Measurements from ENCODE around the gene DNER. TPM values are rescaled to one million over a fixed set of nuclear protein-coding genes. Genes with fewer than 3 reads are reported as not detected.

Gene DNER
- total RNA-seq, 1 experiment from 2014 or later: 3.7 TPM

GRCh38 chr2:229620289-229620688 is 94.1 kb downstream of the DNER start:
- CTCF ChIA-PET: no interaction called here
- no peak for TF ChIP-seq PRDM15 (CRISPR knock-in tag; IDR thresholded peaks at IDR 0.05)
- no peak for TF ChIP-seq SOX15 (CRISPR knock-in tag; IDR thresholded peaks at IDR 0.05)
- TF ChIP-seq ELF4 (CRISPR knock-in tag; IDR thresholded peaks at IDR 0.05; ENCODE audit: low read depth): no peak
- no peak for TF ChIP-seq TEAD4 (CRISPR knock-in tag; IDR thresholded peaks at IDR 0.05)
- no peak for TF ChIP-seq TCF7 (CRISPR knock-in tag; IDR thresholded peaks at IDR 0.05; ENCODE audit: low read depth)
- no peak for TF ChIP-seq IRF2 (CRISPR knock-in tag; IDR thresholded peaks at IDR 0.05; ENCODE audit: borderline replicate concordance, low read depth)
- no peak for TF ChIP-seq KAT7 (CRISPR knock-in tag; IDR thresholded peaks at IDR 0.05; ENCODE audit: borderline replicate concordance)
- no peak for TF ChIP-seq NFYB (CRISPR knock-in tag; conservative IDR thresholded peaks at IDR 0.05; ENCODE audit: low read depth)
- no peak for TF ChIP-seq RELA (CRISPR knock-in tag; IDR thresholded peaks at IDR 0.05; ENCODE audit: borderline replicate concordance)
- no peak for TF ChIP-seq ATF2 (CRISPR knock-in tag; IDR thresholded peaks at IDR 0.05; ENCODE audit: borderline replicate concordance, low read depth)
- no peak for TF ChIP-seq JAZF1 (CRISPR knock-in tag; IDR thresholded peaks at IDR 0.05)
- TF ChIP-seq E2F5 (CRISPR knock-in tag; IDR thresholded peaks at IDR 0.05): no peak
- no peak for TF ChIP-seq MXD4 (CRISPR knock-in tag; IDR thresholded peaks at IDR 0.05; ENCODE audit: borderline replicate concordance)
- TF ChIP-seq NR2C2 (CRISPR knock-in tag; IDR thresholded peaks at IDR 0.05): no peak
- no peak for TF ChIP-seq CREB1 (CRISPR knock-in tag; IDR thresholded peaks at IDR 0.05)
- no peak for TF ChIP-seq ZNF219 (CRISPR knock-in tag; IDR thresholded peaks at IDR 0.05; ENCODE audit: borderline replicate concordance)
- ATAC-seq (no peak), DNase-seq (ENCODE audit: low spot score) (no peak)
- Mint-ChIP-seq H3K27ac (no peak overlapping the region), H3K36me3 (no peaks in the 10 kb centered on the region), H3K27me3 (ENCODE audit: low read depth) (no peaks in the 10 kb centered on the region), H3K9me3 (peaks cover 12% of the 10 kb centered on the region), H3K4me1 (peaks cover 20% of the 10 kb centered on the region), H3K4me3 (no peak overlapping the region)
- POLR2A ChIA-PET: no interaction called here

GRCh38 chr2:229616433-229616832 is 97.9 kb downstream of the DNER start:
- H3K4me3 Mint-ChIP-seq: no peak overlapping the region
- ATAC-seq: no peak
- no peaks in the 10 kb centered on the region for H3K4me1 Mint-ChIP-seq
- H3K9me3 Mint-ChIP-seq: no peaks in the 10 kb centered on the region
- DNase-seq (ENCODE audit: low spot score): no peak
- no peaks in the 10 kb centered on the region for H3K36me3 Mint-ChIP-seq
- ChIA-PET POLR2A (no interaction called here), CTCF (no interaction called here)
- no peak overlapping the region for H3K27ac Mint-ChIP-seq
- no peaks in the 10 kb centered on the region for H3K27me3 Mint-ChIP-seq (ENCODE audit: low read depth)
- no peak for TF ChIP-seq STAT6 (CRISPR knock-in tag; conservative IDR thresholded peaks at IDR 0.05; ENCODE audit: low read depth)
- no peak for TF ChIP-seq MYBL2 (CRISPR knock-in tag; IDR thresholded peaks at IDR 0.05)
- TF ChIP-seq CBFB (CRISPR knock-in tag; IDR thresholded peaks at IDR 0.05; ENCODE audit: low read depth): no peak
- no peak for TF ChIP-seq SP1 (CRISPR knock-in tag; conservative IDR thresholded peaks at IDR 0.05)
- TF ChIP-seq ZBTB21 (CRISPR knock-in tag; IDR thresholded peaks at IDR 0.05; ENCODE audit: borderline replicate concordance): no peak
- no peak for TF ChIP-seq CTCF (IDR thresholded peaks at IDR 0.05)
- no peak for TF ChIP-seq USF2 (CRISPR knock-in tag; IDR thresholded peaks at IDR 0.05)
- TF ChIP-seq IRF1 (CRISPR knock-in tag; IDR thresholded peaks at IDR 0.05): no peak
- TF ChIP-seq RELA (CRISPR knock-in tag; IDR thresholded peaks at IDR 0.05; ENCODE audit: borderline replicate concordance): no peak

Measured in WTC11 (cell line).